AG04450 (cell line): ENCODE data around the gene BOD1L2. TPM values are rescaled to one million over a fixed set of nuclear protein-coding genes. Genes with fewer than 3 reads are reported as not detected.

Source experiments
- CTCF ChIA-PET: fragments of 300-600, 350-600 bp; formaldehyde crosslinking; extraction: SDS; loops from one replicate; lab custom pipeline; 2022; ENCODE audit warnings: antibody characterized with exemption, inconsistent platforms; lab: Charles Lee
- POLR2A ChIA-PET: fragments of 350-600 bp; formaldehyde crosslinking; extraction: SDS; loops from one replicate; lab custom pipeline; 2021; ENCODE audit warnings: antibody characterized with exemption, inconsistent platforms; lab: Yijun Ruan, JAX
- DNase-seq: peaks from one replicate; pipeline ENCODE4 v3.0.0-alpha.2; 2011; ENCODE audit warnings: low read depth, low spot score
- H3K27ac ChIP-seq: one replicate; pipeline ENCODE4 v1.5.1; 2012; ENCODE audit warnings: low read depth, low read length, control low read depth
- H3K27me3 ChIP-seq: one replicate; pipeline ENCODE4 v1.6.0; 2012; ENCODE audit warnings: low read length; ENCODE audit not compliant: control insufficient read depth, insufficient read depth
- H3K4me3 ChIP-seq: 2 replicates; pipeline ENCODE4 v1.5.1; 2011; ENCODE audit warnings: mild to moderate bottlenecking, low read depth, low read length, control low read depth
- H3K9me3 ChIP-seq: 2 replicates; pipeline ENCODE4 v1.5.1; 2012; ENCODE audit warnings: low read length; ENCODE audit not compliant: control insufficient read depth, insufficient read depth
- polyA minus RNA-seq: library from RNA; depleted of rRNA, polyadenylated mRNA; stranded (reverse); fragments of >200 nt; gene quantifications from 2 replicates; pipeline ENCODE4 v1.2.3, GENCODE V29; 2011; rRNA and poly(A)+ RNA removed
- polyA plus RNA-seq: library from polyadenylated mRNA; depleted of rRNA; stranded (reverse); fragments of >200 nt; gene quantifications from 2 replicates; pipeline ENCODE4 v1.2.3, GENCODE V29; 2011; rRNA removed
- TF ChIP-seq, protein P1 (sequence below): IDR thresholded peaks from 2 replicates; pipeline ENCODE4 v1.5.1; 2011; ENCODE audit warnings: low read depth, low read length, control low read depth, inconsistent platforms

BOD1L2 gene
- polyA plus RNA-seq (not detected in 2 replicates), polyA minus RNA-seq (not detected in 2 replicates)

DNA sequence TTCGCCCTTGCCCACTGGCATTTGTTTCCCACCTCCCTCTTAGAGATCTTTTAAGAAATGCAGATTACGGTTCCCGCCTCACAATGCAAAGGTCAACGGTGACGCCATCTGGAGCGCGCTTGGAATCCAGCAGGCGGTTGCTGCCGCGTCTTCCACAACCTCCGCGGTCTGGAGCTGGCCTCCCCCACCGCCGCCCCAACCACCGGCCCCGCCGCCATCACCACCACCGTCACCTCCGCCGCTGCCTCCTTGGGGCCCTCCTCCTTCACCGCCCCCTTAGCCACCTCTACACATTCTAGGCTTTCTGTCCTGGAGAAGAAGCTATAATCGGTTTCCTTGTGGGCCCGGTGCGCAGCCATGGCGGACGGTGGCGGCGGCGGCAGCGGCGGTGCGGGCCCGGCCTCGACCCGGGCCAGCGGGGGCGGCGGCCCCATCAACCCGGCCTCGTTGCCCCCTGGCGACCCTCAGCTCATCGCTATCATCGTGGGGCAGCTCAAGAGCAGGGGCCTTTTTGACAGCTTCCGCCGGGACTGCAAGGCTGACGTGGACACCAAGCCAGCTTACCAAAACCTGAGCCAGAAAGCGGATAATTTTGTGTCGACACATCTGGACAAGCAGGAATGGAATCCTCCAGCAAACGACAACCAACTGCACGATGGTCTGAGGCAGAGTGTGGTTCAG is at the start of gene BOD1L2:
Gene BOD1L2, plus strand, starts transcription at position 132 of the 681 bp plus-strand sequence. Its CDS starts 226 bp downstream, at position 358.
- ChIA-PET POLR2A (no interaction called here), CTCF (no interaction called here)
- DNase-seq = no peak
- Histone ChIP-seq H3K9me3 (no peaks in the 10 kb centered on the region; the same call in 1 of the 2 replicates), H3K4me3 (no peak within 1 kb of the TSS), H3K27ac (no peak within 1 kb of the TSS), H3K27me3 (peaks cover 4% of the 10 kb centered on the region)
- TF ChIP-seq, protein P1, sequence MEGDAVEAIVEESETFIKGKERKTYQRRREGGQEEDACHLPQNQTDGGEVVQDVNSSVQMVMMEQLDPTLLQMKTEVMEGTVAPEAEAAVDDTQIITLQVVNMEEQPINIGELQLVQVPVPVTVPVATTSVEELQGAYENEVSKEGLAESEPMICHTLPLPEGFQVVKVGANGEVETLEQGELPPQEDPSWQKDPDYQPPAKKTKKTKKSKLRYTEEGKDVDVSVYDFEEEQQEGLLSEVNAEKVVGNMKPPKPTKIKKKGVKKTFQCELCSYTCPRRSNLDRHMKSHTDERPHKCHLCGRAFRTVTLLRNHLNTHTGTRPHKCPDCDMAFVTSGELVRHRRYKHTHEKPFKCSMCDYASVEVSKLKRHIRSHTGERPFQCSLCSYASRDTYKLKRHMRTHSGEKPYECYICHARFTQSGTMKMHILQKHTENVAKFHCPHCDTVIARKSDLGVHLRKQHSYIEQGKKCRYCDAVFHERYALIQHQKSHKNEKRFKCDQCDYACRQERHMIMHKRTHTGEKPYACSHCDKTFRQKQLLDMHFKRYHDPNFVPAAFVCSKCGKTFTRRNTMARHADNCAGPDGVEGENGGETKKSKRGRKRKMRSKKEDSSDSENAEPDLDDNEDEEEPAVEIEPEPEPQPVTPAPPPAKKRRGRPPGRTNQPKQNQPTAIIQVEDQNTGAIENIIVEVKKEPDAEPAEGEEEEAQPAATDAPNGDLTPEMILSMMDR = no peak

- H3K27me3 ChIP-seq = no peaks in the 10 kb centered on the region
- DNase-seq = peak; percentile 2
- H3K4me3 ChIP-seq = no peak overlapping the region
- no peaks in the 10 kb centered on the region for H3K9me3 ChIP-seq
- TF ChIP-seq, protein P1 = no peak
- H3K27ac ChIP-seq = no peak overlapping the region
- ChIA-PET POLR2A (no interaction called here), CTCF (no interaction called here)
Observed at GRCh38 chr18:57107140-57107832, 39.6 kb upstream of the BOD1L2 start.

- Histone ChIP-seq H3K27ac (no peak overlapping the region), H3K9me3 (no peaks in the 10 kb centered on the region), H3K4me3 (no peak overlapping the region), H3K27me3 (no peaks in the 10 kb centered on the region)
- TF ChIP-seq, protein P1 = no peak
- DNase-seq = no peak
- POLR2A ChIA-PET = no interaction called here
- CTCF ChIA-PET = no interaction called here
Observed at GRCh38 chr18:57110290-57110689, 36.6 kb upstream of the BOD1L2 start.

- ChIA-PET CTCF (no interaction called here), POLR2A (no interaction called here)
- no peaks in the 10 kb centered on the region for H3K9me3 ChIP-seq
- TF ChIP-seq, protein P1 = no peak
- no peak overlapping the region for H3K4me3 ChIP-seq
- no peak for DNase-seq
- no peaks in the 10 kb centered on the region for H3K27me3 ChIP-seq
- H3K27ac ChIP-seq = no peak overlapping the region
Observed at GRCh38 chr18:57113799-57114420, 33.0 kb upstream of the BOD1L2 start.
